Hepatocyte (in vitro differentiated cells): ENCODE measurements around the gene FIBCD1.

Experiments used
- EZH2 ChIP-seq: fragments of 200-600 bp; sonication (generic); IDR thresholded peaks from 2 replicates; pipeline ENCODE4 v1.6.1; 2016; ENCODE audit warnings: antibody characterized with exemption, mild to moderate bottlenecking, borderline replicate concordance
- EZH2phosphoT487 ChIP-seq: fragments of 200-600 bp; sonication (generic); IDR thresholded peaks from one replicate; pipeline ENCODE4 v1.6.1; 2018; ENCODE audit warnings: antibody characterized with exemption, mild to moderate bottlenecking, low read depth, moderate library complexity; ENCODE audit not compliant: unreplicated experiment, severe bottlenecking
- TF ChIP-seq, protein P1 (sequence below): fragments of 200-600 bp; sonication (generic); IDR thresholded peaks from 2 replicates; pipeline ENCODE4 v1.5.1; 2016; ENCODE audit warnings: antibody characterized with exemption, mild to moderate bottlenecking; ENCODE audit not compliant: poor library complexity

DNA sequence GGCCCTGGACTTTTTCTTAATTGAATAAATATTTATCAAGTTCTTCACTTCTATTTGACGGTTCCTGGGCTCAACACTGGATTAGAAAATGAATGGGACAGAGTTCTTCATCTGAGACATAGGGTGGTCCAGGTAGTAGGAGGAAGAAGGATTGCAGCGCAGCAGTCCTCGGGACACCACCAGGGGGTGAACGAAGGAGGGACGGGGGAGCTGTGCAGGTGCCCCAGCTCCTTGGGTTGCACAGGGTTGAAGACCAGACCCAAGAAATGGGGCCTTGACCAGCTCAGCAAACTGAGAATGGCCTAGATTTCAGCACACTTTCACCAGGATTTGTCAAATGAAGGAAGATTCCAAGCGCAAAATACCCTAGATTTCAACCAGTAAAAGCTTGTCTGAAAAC is 74.5 kb downstream of the FIBCD1 start:
- TF ChIP-seq, protein P1, sequence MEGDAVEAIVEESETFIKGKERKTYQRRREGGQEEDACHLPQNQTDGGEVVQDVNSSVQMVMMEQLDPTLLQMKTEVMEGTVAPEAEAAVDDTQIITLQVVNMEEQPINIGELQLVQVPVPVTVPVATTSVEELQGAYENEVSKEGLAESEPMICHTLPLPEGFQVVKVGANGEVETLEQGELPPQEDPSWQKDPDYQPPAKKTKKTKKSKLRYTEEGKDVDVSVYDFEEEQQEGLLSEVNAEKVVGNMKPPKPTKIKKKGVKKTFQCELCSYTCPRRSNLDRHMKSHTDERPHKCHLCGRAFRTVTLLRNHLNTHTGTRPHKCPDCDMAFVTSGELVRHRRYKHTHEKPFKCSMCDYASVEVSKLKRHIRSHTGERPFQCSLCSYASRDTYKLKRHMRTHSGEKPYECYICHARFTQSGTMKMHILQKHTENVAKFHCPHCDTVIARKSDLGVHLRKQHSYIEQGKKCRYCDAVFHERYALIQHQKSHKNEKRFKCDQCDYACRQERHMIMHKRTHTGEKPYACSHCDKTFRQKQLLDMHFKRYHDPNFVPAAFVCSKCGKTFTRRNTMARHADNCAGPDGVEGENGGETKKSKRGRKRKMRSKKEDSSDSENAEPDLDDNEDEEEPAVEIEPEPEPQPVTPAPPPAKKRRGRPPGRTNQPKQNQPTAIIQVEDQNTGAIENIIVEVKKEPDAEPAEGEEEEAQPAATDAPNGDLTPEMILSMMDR = no peak
- no peak for TF ChIP-seq EZH2
- TF ChIP-seq EZH2phosphoT487 = no peak
